Gastrocnemius medialis (tissue), 4 donors: ENCODE measurements around the gene NTRK3.

Experiments used
- POLR2A ChIP-seq, 2 donors: fragments of 450-650 bp; IDR thresholded peaks; one replicate each; pipeline ENCODE4 v1.6.1; 2017; ENCODE audit warnings: antibody characterized with exemption in 2 of 2, mild to moderate bottlenecking in 2 of 2, moderate library complexity in 2 of 2
- TF ChIP-seq, protein P1 (sequence below), 5 experiments: fragments of 450-650 bp in 3 of 5; fragments of 200-600 bp in 2 of 5; sonication (generic) in 2 of 5; IDR thresholded peaks in 4 of 5; conservative IDR thresholded peaks in 1 of 5; 1 replicate in 4 of 5; 2 replicates in 1 of 5; pipeline ENCODE4 v1.5.1; 2016 to 2019; ENCODE audit warnings: antibody characterized with exemption in 5 of 5, mild to moderate bottlenecking in 3 of 5, moderate library complexity in 3 of 5

GRCh38 chr15:88091444-88092016 lies 165.0 kb downstream of the NTRK3 start:
- TF ChIP-seq, protein P1, sequence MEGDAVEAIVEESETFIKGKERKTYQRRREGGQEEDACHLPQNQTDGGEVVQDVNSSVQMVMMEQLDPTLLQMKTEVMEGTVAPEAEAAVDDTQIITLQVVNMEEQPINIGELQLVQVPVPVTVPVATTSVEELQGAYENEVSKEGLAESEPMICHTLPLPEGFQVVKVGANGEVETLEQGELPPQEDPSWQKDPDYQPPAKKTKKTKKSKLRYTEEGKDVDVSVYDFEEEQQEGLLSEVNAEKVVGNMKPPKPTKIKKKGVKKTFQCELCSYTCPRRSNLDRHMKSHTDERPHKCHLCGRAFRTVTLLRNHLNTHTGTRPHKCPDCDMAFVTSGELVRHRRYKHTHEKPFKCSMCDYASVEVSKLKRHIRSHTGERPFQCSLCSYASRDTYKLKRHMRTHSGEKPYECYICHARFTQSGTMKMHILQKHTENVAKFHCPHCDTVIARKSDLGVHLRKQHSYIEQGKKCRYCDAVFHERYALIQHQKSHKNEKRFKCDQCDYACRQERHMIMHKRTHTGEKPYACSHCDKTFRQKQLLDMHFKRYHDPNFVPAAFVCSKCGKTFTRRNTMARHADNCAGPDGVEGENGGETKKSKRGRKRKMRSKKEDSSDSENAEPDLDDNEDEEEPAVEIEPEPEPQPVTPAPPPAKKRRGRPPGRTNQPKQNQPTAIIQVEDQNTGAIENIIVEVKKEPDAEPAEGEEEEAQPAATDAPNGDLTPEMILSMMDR (IDR thresholded peaks at IDR 0.05 in 4 of 5, conservative IDR thresholded peaks at IDR 0.05 in 1 of 5) = no peak
- TF ChIP-seq POLR2A (IDR thresholded peaks at IDR 0.05) = no peak
